Ramos (cell line): Measurements from ENCODE around the gene SH3BP5L.

ENCODE experiments used
- in situ Hi-C: fragments of 300-500 bp; cut with MboI; formaldehyde crosslinking; loops from one replicate; pipeline ENCODE4 v1.14.3; 2022; ENCODE audit warnings: low sequenced_read_pairs; ENCODE audit not compliant: unreplicated experiment

SH3BP5L gene

GRCh38 chr1:248788327-248788726 lies 37.4 kb downstream of the SH3BP5L start:
- in situ Hi-C loops: no loop called here

- in situ Hi-C loops: no loop called here
Observed at GRCh38 chr1:248787430-248787829, 38.3 kb downstream of the SH3BP5L start.

GRCh38 chr1:248786156-248786555 lies 39.6 kb downstream of the SH3BP5L start:
- in situ Hi-C loops: no loop called here

- in situ Hi-C loops: no loop called here
Observed at GRCh38 chr1:248783367-248783766, 42.3 kb downstream of the SH3BP5L start.

- in situ Hi-C loops: no loop called here
Observed at GRCh38 chr1:248782416-248783141, 43.1 kb downstream of the SH3BP5L start.

GRCh38 chr1:248779350-248779749 lies 46.4 kb downstream of the SH3BP5L start:
- in situ Hi-C loops: no loop called here

- in situ Hi-C loops: no loop called here
Observed at GRCh38 chr1:248778906-248779305, 46.8 kb downstream of the SH3BP5L start.

GRCh38 chr1:248776991-248777390 lies 48.7 kb downstream of the SH3BP5L start:
- in situ Hi-C loops: no loop called here

- in situ Hi-C loops: no loop called here
Observed at GRCh38 chr1:248775441-248775840, 50.3 kb downstream of the SH3BP5L start.
